ENCODE results near the gene ALDH1A3.

DNA sequence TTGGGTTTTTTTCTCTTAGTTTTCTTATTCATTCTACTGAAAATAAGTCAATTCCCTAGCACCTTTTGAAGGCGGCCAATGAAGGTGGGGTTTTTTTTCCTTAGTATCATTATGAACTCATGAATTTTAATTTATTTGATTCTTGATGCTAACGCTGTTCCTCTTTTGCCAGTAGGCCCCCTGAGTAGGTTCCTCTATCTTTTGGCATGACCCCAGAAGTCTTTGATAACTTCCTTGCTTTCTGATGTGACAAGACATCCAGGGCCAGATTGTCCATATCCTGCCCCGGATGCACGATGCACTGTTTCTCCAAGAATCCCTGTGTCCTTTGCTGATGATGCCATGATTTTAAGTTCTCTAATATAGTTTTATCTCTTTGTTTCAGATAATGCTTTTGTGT lies 60.2 kb downstream of the ALDH1A3 start:
- TF ChIP-seq, protein P1, sequence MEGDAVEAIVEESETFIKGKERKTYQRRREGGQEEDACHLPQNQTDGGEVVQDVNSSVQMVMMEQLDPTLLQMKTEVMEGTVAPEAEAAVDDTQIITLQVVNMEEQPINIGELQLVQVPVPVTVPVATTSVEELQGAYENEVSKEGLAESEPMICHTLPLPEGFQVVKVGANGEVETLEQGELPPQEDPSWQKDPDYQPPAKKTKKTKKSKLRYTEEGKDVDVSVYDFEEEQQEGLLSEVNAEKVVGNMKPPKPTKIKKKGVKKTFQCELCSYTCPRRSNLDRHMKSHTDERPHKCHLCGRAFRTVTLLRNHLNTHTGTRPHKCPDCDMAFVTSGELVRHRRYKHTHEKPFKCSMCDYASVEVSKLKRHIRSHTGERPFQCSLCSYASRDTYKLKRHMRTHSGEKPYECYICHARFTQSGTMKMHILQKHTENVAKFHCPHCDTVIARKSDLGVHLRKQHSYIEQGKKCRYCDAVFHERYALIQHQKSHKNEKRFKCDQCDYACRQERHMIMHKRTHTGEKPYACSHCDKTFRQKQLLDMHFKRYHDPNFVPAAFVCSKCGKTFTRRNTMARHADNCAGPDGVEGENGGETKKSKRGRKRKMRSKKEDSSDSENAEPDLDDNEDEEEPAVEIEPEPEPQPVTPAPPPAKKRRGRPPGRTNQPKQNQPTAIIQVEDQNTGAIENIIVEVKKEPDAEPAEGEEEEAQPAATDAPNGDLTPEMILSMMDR (IDR thresholded peaks at IDR 0.05; ENCODE audit: insufficient read depth, low read length): no peak
- TF ChIP-seq REST (IDR thresholded peaks at IDR 0.05; ENCODE audit: insufficient replicate concordance, low read depth): no peak
- TF ChIP-seq POLR2AphosphoS5 (IDR thresholded peaks at IDR 0.05; ENCODE audit: low read depth): no peak
- no peak for TF ChIP-seq GABPA (IDR thresholded peaks at IDR 0.05; ENCODE audit: low read depth)

Measured in HL-60 (cell line).